ENCODE measurements around the gene FOXK1.
"Not testable (repeated sequence)": the region's sequence is repeated elsewhere in the genome, so short reads cannot be mapped to it uniquely, and the experiment has no call there.

The FOXK1 gene

DNA sequence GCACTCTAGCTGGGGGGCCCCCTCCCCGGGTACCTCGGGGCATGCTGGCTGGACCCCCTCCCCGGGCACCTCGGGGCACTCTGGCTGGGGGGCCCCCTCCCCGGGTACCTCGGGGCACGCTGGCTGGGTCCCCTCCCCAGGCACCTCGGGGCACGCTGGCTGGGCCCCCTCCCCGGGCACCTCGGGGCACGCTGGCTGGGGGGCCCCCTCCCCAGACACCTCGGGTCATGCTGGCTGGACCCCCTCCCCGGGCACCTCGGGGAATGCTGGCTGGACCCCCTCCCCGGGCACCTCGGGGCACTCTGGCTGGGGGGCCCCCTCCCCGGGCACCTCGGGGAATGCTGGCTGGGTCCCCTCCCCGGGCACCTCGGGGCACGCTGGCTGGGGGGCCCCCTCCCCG is 120.5 kb downstream of the FOXK1 start:
- DNase-seq: not testable (repeated sequence)

DNA sequence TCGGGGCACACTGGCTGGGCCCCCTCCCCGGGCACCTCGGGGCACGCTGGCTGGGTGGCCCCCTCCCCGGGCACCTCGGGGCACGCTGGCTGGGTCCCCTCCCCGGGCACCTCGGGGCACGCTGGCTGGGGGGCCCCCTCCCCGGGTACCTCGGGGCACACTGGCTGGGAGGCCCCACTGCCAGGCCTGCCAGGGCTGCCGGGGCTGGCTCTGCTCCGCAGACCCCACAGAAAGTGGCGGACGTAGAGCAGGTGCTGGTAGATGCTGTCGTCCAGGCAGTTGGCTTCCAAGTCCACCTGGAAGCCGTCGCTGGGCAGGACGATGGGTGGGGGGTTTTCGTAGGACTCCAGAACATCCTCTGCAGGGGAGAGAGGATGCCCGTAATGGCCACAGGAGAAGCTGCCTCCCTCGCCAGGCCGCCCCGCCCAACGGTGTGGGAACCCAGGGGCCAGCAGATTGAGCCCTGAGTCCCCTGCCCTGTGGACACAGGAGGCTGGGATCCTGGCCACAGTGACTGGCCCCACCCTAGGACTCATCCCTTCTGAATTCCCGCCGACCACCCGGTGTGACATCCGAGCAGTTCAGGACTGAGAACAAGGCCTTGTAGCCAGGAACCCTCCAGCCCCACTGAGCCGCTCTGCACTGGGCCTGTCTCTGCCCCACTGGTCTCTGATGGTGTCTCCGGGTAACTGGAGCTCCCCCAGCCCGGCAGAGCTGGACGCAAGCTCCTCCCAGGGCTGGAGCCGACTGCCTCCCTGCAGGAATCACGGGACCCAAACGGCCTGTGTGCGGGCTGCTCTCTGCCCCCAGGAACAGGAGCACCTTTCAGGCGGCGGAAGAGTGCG is 121.5 kb downstream of the FOXK1 start:
- no peak for DNase-seq

- DNase-seq: no peak
Observed at GRCh38 chr7:4805110-4805983, 123.3 kb downstream of the FOXK1 start.

GRCh38 chr7:4805984-4806300 is 123.8 kb downstream of the FOXK1 start:
- no peak for DNase-seq

DNA sequence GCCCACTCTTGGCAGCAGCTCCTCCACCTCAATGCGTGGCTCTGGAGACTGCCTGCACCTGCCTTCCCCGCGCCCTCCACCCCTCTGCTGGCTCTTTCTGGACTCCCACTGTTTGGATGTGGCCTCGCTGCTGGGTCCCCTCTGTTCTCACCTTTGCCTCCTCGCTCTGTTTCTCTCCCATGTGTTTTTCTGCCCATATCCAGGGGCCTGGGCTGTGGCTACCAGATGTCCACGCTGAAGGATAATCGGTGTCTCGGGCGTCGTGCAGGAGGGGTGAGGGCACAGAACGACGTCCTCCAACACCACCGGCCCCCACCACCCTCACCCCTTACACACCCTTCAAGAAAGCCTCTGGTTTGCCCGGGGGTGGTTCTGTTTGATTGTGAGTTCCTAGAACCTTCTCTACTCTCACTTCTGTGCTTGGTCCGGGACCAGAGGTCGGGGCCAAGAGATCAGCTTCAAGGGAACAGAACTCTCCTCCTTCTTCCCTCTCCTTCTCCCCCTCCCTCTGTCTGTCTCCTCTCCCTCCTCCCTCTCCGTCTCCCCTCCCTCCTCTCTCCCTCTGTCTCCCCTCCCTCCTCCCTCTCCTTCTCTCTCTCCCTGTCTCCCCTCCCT is 125.0 kb downstream of the FOXK1 start:
- DNase-seq: no peak

DNA sequence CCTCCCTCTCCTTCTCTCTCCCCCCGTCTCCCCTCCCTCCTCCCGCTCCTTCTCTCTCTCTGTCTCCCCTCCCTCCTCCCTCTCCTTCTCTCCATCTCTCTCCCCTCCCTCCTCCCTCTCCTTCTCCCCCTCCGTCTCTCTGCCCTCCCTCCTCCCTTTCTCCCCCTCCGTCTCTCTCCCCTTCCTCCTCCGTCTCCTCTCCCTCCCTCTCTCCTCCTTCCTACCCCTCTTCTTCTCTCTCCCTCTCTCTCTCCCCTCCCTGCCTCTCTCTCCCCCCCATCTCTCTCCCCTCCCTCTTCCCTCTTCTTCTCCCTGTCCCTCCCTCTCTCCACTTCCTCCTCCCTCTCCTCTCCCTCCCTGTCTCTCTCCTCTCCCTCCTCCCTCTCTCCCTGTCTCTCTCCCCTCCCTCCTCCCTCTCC is 125.5 kb downstream of the FOXK1 start:
- DNase-seq: no peak

DNA sequence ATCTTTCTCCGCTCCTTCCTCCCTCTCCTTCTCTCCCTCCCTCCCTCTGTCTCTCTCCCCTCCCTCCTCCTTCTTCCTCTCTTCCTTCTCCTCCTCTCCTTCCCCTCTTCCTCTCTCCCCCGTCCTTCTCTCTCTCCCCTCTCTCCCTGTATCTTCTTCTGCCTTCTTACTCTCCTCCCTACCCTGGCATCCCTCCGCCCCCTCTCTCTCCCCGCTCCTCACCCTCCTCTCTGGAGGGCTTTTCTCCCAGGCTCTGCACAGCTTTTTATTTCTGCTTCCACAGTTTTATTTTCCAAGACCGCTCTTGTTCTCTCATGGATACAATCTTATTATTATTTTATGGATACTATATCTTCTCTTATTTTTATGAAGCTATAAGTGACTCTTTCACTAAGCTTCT is 125.9 kb downstream of the FOXK1 start:
- no peak for DNase-seq

DNA sequence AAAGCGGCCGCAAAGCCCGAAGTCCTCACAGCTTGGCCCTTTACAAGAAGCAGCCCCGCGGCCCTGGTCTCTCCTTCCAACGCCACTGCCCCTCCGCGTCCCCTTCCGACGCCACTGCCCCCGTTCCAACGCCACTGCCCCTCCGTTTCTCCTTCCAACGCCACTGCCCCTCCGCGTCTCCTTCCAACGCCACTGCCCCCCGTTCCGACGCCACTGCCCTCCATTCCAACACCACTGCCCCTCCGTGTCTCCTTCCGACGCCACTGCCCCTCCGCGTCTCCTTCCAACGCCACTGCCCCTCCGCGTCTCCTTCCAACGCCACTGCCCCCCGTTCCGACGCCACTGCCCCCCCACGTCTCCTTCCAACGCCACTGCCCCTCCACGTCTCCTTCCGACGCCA is 126.5 kb downstream of the FOXK1 start:
- no peak for DNase-seq

DNA sequence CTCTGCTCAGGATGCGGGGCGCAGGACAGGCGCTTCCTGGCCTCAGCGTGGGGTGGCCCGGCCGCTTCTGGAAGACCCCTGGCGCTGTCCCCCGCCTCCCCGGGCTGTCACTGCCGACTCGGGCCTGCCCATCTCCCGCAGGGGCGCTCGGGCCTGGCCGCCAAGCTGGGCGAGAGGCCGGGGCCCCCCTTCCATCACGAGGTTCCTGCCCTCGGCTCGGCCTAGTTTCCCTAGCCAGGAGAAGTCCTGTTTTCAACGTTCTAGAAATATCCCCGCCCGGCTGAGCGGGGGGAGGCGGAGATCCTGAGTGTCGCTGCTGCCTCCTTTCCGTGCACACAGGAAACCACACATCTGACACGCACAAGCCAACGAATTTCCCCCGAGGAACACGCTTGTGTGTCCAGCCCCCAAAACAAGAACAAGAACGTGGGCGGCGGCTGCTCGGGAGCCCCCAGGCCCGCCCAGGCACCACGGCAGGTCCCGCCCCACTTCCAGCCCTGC is 127.0 kb downstream of the FOXK1 start:
- no peak for DNase-seq

- DNase-seq: no peak
Observed at GRCh38 chr7:4809666-4810065, 127.6 kb downstream of the FOXK1 start.

GRCh38 chr7:4814433-4814832 is 132.3 kb downstream of the FOXK1 start:
- DNase-seq: no peak

DNA sequence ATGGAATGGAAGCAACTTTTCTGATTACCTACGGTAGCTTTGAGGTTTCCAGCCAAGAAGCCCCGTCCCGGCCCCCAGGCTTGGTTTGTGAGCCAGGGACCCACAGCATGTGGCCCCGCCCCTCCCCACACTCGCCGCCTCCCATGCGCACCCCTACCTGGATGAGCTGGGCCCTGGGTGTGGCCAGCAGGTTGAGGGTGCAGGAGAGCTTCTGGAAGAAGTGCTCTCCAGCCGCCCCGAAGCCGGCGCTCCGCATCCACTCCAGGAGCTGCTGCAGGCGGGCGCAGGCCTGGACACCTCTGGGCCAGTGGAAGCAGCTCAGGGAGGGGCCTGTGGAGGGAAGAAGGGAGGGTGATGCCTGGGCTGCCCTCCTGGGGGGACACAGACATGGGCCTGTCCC is 133.0 kb downstream of the FOXK1 start:
- DNase-seq: no peak

DNA sequence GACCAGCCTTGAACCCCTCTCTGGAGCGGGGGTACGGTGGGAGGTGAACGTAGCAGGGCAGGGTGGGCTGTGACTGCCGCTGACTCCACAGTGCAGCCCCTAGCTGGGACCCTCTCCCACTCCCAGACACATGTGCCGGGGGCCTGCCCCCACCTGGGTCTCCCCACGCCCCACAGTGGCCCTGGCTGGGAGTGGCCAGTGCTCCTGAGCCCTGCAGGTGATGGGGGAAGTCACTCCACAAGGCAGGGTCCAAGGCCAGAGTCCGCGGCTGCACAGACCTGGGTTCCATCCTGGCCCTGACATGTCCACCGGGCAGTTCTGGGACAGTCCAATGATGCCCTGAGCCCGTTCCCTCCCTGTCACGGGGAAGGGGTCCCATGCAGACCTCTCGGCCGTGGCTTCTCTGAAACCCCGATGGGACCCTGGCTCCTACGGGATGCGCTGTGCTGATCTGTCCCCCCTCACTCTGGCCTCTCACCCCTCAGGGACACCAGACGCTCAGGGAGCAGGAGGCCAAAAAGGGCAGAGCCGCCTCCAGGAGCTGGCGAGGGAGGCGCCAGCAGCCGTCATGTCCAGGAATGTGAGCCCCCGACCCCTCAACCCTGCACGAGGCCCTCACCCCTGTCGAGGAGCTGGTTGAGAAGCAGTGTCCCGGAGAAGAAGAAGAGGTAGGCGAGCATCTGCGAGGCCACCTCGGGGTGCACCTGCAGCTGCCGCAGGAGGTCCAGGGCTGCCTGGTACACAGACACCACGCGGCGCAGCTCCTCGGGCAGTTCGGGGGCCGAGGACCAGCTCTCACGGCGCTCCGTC is 133.7 kb downstream of the FOXK1 start:
- DNase-seq: no peak

DNA sequence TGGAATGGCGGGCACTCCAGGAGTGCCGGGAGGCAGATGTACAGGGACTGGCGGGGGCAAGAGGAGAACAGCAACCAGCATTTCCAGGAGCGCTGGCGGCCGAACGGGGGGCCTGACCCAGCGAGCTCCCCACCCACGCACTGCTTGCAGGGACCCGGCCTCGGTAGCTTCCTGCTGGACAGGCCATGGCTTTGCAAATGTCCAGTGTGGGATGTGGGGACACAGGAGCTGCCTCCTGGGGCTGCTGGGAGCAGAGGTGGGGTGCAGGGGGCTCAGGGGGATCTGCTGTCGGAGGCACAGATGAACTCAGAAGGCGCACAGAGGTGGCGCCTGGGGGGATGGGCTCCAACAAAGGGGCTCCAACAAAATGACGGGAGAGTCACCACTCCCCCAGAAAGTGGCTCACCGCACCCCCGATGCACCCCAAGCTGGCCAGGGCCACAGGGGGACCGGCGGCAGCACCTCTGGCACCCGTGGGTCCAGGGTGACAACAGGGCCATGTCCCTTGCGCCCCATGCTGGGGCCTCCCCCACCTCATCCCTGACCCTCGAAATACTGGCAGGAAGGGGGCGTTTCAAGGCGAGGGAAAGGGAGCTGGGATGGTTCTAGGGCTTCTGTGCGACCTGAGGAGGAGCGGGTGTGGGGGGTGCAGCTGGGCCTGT is 134.5 kb downstream of the FOXK1 start:
- DNase-seq: no peak

DNA sequence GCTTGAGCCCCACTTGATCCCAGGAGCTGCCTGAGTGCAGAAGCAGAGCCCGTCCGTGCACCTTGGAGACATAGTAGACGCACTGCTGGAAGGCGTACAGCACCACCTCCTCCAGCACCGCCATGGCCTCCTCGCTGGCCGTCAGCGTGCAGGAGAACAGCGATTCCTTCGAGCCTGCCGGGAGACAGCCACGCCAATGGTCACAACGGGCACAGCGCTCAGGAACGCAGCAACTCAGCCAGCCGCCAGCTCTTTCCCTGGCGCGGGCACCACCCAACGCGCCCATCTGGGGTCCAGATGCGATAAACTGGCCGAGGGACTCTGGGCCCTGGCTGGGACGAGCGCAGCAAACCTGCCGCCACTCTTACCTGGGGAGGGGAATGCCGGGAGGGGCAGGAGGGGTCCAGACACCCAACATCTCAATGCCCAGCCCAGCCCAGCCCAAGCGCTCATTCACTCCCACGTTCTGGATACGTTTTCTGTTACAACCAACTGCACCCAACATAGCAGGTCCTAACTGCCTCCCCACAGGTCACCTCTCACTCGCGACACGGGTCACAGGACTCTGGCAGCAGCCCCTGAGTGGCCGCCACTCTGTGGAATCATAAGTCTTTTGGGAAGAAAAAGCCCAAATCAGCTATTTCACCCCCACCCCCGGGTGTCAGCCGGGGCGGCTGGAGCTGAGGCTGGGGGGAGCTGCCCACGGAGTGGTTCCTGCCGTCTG is 135.2 kb downstream of the FOXK1 start:
- no peak for DNase-seq

DNA sequence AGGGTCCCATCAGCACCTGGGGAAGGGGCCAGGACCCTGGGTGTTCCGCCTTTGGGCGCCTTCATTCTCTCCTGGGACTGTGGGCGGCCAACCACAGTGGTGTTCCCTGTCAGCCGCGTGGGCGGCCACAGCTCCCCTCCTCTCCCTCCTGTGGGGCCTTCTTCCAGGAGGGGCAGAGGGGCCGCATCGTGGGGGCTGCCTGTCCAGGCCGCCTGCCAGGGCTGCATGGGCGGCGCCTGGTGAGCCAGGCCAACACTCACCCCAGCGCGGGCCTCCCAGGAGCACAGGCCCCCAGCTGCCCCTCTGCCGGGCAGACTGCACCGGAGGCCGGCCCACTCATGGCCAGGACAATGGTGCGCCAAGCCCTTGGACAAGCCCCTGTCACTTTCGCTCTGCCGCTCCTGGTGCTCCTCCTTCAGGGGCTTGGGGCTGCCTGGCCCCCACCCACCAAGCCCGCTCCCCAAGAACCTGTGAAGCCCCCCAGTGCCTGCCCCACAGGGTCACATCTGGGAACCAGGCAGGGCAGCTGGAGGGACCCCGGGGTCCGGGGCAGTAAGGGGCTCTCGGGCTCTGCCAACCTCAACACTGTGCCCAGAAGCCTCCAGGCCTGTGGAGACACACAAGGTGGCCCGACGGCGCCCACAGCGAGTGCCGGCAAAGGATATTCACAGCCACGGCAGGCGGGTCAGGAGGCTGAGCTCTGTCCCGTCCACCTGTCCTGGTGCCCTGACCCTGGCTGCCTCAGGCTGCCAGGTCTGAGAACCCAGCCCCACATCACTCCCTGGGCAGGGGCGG is 136.1 kb downstream of the FOXK1 start:
- DNase-seq: no peak

GRCh38 chr7:4819560-4820404 is 137.7 kb downstream of the FOXK1 start:
- DNase-seq: no peak

DNA sequence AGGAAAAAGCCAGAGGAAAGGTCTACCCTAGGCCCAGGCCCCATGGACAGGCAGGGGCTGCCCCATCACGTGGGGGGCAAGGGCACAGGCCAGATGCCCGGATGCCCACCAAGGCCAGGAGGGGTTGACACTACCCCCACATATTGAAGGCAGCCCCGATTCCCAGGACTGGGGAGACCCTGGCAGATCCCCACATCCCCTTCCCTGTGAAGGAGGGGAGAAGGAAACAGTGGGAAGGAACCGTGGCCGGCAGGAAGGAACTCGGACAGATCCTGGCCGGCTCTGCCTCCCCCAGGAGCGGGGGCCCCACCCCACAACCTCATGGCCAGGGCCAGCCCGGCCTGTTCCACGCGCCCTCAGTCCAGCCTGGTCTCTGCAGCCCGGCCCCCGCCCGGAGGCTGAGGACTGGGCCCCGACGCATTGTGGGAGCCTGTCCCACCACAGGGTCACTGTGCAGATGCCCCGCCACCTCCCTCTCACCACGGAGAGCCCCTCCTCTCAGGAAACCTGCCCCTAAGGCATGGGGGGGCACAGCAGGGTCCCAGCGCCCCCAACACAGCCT is 138.4 kb downstream of the FOXK1 start:
- DNase-seq: no peak
